ENCODE measurements around the gene MGAT4A. TPM values are rescaled to one million over a fixed set of nuclear protein-coding genes. Genes with fewer than 3 reads are reported as not detected.

The MGAT4A gene
- total RNA-seq, 1 donor from 2014 or later: 1.7 TPM

GRCh38 chr2:98727369-98728087 is 3.4 kb downstream of the MGAT4A start:
- Histone ChIP-seq H3K9me3 (ENCODE audit: insufficient read depth, low read depth, low read length) (no peaks in the 10 kb centered on the region), H3K4me3 (ENCODE audit: insufficient read depth, low read depth, low read length) (no peak overlapping the region), H3K27ac (ENCODE audit: low read depth, low read length) (no peak overlapping the region), H3K9ac (ENCODE audit: low read length) (no peak overlapping the region), H2AFZ (ENCODE audit: low read depth, low read length) (no peak overlapping the region), H3K36me3 (ENCODE audit: insufficient read depth, low read length) (no peaks in the 10 kb centered on the region), H3K79me2 (ENCODE audit: insufficient read depth, low read length) (no peaks in the 10 kb centered on the region), H3K4me2 (ENCODE audit: low read length) (no peak overlapping the region), H3K27me3 (ENCODE audit: insufficient read depth, low read length) (peaks cover 36% of the 10 kb centered on the region), H3K4me1 (ENCODE audit: insufficient read depth, low read length) (peaks cover 5% of the 10 kb centered on the region), H4K20me1 (ENCODE audit: insufficient read depth, low read length) (peaks cover 4% of the 10 kb centered on the region)
- Mint-ChIP-seq H3K9me3 (ENCODE audit: unreplicated experiment) (no peaks in the 10 kb centered on the region), H3K36me3 (ENCODE audit: low read depth, unreplicated experiment) (no peaks in the 10 kb centered on the region), H3K4me1 (ENCODE audit: low read depth, unreplicated experiment) (no peaks in the 10 kb centered on the region), H3K27ac (ENCODE audit: unreplicated experiment) (no peak overlapping the region), H3K27me3 (ENCODE audit: low read depth, unreplicated experiment) (peaks cover 29% of the 10 kb centered on the region), H3K4me3 (ENCODE audit: unreplicated experiment) (no peak overlapping the region)
- FAIRE-seq (no peak), DNase-seq (ENCODE audit: low read depth) (no peak)
- no peak for TF ChIP-seq CTCF (IDR thresholded peaks at IDR 0.05; ENCODE audit: insufficient read depth, low read depth, low read length)
- TF ChIP-seq EZH2 (IDR thresholded peaks at IDR 0.05; ENCODE audit: insufficient read depth, low read length): no peak

GRCh38 chr2:98726735-98727368 is 4.1 kb downstream of the MGAT4A start:
- no peak for FAIRE-seq

More at GRCh38 chr2:98726735-98727368, 4.1 kb downstream of the MGAT4A start:
- no peak overlapping the region for H3K4me3 ChIP-seq (ENCODE audit: insufficient read depth, low read depth, low read length)
- no peak overlapping the region for H3K9ac ChIP-seq (ENCODE audit: low read length)
- H3K9me3 ChIP-seq (ENCODE audit: insufficient read depth, low read depth, low read length): no peaks in the 10 kb centered on the region
- Mint-ChIP-seq H3K4me1 (ENCODE audit: low read depth, unreplicated experiment) (no peaks in the 10 kb centered on the region), H3K9me3 (ENCODE audit: unreplicated experiment) (no peaks in the 10 kb centered on the region), H3K27me3 (ENCODE audit: low read depth, unreplicated experiment) (peaks cover 22% of the 10 kb centered on the region), H3K4me3 (ENCODE audit: unreplicated experiment) (no peak overlapping the region), H3K36me3 (ENCODE audit: low read depth, unreplicated experiment) (no peaks in the 10 kb centered on the region), H3K27ac (ENCODE audit: unreplicated experiment) (no peak overlapping the region)
- no peak for DNase-seq (ENCODE audit: low read depth)
- H3K79me2 ChIP-seq (ENCODE audit: insufficient read depth, low read length): no peaks in the 10 kb centered on the region
- no peak overlapping the region for H3K27ac ChIP-seq (ENCODE audit: low read depth, low read length)
- no peaks in the 10 kb centered on the region for H3K36me3 ChIP-seq (ENCODE audit: insufficient read depth, low read length)
- TF ChIP-seq EZH2 (IDR thresholded peaks at IDR 0.05; ENCODE audit: insufficient read depth, low read length): no peak
- TF ChIP-seq CTCF (IDR thresholded peaks at IDR 0.05; ENCODE audit: insufficient read depth, low read depth, low read length): no peak
- H2AFZ ChIP-seq (ENCODE audit: low read depth, low read length): no peak overlapping the region
- peaks cover 4% of the 10 kb centered on the region for H4K20me1 ChIP-seq (ENCODE audit: insufficient read depth, low read length)
- peaks cover 29% of the 10 kb centered on the region for H3K27me3 ChIP-seq (ENCODE audit: insufficient read depth, low read length)
- H3K4me1 ChIP-seq (ENCODE audit: insufficient read depth, low read length): peaks cover 4% of the 10 kb centered on the region
- H3K4me2 ChIP-seq (ENCODE audit: low read length): no peak overlapping the region

Data from astrocyte (in vitro differentiated cells and primary cell).